Uterus (tissue), 4 donors: ENCODE measurements around the gene KCNF1. TPM values are rescaled to one million over a fixed set of nuclear protein-coding genes. Genes with fewer than 3 reads are reported as not detected.

Experiments used
- DNase-seq, 2 donors: peaks; one replicate each; pipeline ENCODE4 v3.0.0-alpha.2; 2019 to 2020
- H3K27ac ChIP-seq, 2 donors: fragments of 200-600 bp; sonication (generic); 1 replicate in 1 of 2; 2 replicates in 1 of 2; pipeline ENCODE4 v1.5.1; 2016 to 2018
- H3K27me3 ChIP-seq, 2 donors: fragments of 200-600 bp; sonication (generic); one replicate each; pipeline ENCODE4 v1.5.1; 2018 to 2019; ENCODE audit warnings: control low read depth in 1 of 2
- H3K36me3 ChIP-seq, 2 donors: fragments of 200-600 bp; sonication (generic); one replicate each; pipeline ENCODE4 v1.5.1; 2019; ENCODE audit warnings: control low read depth in 1 of 2
- H3K4me1 ChIP-seq, 2 donors: fragments of 200-600 bp; sonication (generic); one replicate each; pipeline ENCODE4 v1.5.1; 2018 to 2019; ENCODE audit warnings: control low read depth in 1 of 2
- H3K4me3 ChIP-seq, 2 donors: fragments of 200-600 bp; sonication (generic); 1 replicate in 1 of 2; 2 replicates in 1 of 2; pipeline ENCODE4 v1.5.1; 2018 to 2019; ENCODE audit warnings: mild to moderate bottlenecking in 1 of 2
- H3K9me3 ChIP-seq, 2 donors: fragments of 200-600 bp; sonication (generic); one replicate each; pipeline ENCODE4 v1.5.1; 2019; ENCODE audit warnings: control low read depth in 1 of 2
- POLR2A ChIP-seq, 2 donors: fragments of 450-650 bp; IDR thresholded peaks; one replicate each; pipeline ENCODE4 v1.6.1; 2016; ENCODE audit warnings: antibody characterized with exemption in 2 of 2, mild to moderate bottlenecking in 1 of 2, moderate library complexity in 1 of 2
- intact Hi-C: fragments of 100-400 bp; cut with DNase I; formaldehyde crosslinking; loops from one replicate; pipeline ENCODE4 v1.15.1; 2023; ENCODE audit warnings: low total_unique reads
- total RNA-seq, 4 donors: library from RNA; depleted of rRNA in 3 of 4; stranded (reverse); fragments of >200 nt in 3 of 4; gene quantifications; one replicate each; pipeline versions ENCODE4 v1.1.0 to v1.2.4, GENCODE V29; 2014 to 2023
- TF ChIP-seq, protein P1 (sequence below), 4 experiments: fragments of 200-600 bp in 2 of 4; fragments of 450-650 bp in 2 of 4; sonication (generic) in 2 of 4; IDR thresholded peaks; one replicate each; pipeline ENCODE4 v1.5.1; 2016 to 2019; ENCODE audit warnings: antibody characterized with exemption in 4 of 4, mild to moderate bottlenecking in 2 of 4, moderate library complexity in 1 of 4
- donor health status: DM: yes; HTN: yes; CAD: no.

KCNF1 gene
- total RNA-seq, 4 donors from 2014 or later, result 0.21 TPM; not detected in 3

DNA sequence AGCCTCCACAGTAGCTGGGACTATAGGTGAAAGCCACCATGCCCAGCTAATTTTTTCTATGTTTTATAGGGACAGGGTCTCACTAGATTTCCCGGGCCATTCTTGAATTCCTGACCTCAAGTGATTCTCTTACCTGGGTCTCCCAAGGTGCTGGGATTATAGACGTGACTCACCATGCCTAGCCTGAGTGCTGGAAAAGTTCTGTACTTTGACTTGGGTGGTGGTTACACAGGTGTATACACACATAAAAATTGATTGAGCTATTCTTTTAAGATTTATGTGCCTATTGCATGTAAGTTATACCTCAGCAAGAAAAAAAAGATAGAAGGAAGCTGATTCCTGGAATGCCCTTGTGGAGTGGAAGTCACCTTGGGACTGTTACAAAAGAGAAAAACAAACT, 34.8 kb upstream of the KCNF1 start:
- Histone ChIP-seq H3K36me3 (no peaks in the 10 kb centered on the region), H3K27me3 (no peaks in the 10 kb centered on the region), H3K27ac (no peak overlapping the region), H3K4me3 (no peak overlapping the region), H3K4me1 (no peaks in the 10 kb centered on the region), H3K9me3 (no peaks in the 10 kb centered on the region)
- intact Hi-C loops, result no loop called here
- no peak for DNase-seq
- TF ChIP-seq, protein P1, sequence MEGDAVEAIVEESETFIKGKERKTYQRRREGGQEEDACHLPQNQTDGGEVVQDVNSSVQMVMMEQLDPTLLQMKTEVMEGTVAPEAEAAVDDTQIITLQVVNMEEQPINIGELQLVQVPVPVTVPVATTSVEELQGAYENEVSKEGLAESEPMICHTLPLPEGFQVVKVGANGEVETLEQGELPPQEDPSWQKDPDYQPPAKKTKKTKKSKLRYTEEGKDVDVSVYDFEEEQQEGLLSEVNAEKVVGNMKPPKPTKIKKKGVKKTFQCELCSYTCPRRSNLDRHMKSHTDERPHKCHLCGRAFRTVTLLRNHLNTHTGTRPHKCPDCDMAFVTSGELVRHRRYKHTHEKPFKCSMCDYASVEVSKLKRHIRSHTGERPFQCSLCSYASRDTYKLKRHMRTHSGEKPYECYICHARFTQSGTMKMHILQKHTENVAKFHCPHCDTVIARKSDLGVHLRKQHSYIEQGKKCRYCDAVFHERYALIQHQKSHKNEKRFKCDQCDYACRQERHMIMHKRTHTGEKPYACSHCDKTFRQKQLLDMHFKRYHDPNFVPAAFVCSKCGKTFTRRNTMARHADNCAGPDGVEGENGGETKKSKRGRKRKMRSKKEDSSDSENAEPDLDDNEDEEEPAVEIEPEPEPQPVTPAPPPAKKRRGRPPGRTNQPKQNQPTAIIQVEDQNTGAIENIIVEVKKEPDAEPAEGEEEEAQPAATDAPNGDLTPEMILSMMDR (IDR thresholded peaks at IDR 0.05), result no peak
- TF ChIP-seq POLR2A (IDR thresholded peaks at IDR 0.05), result no peak

DNA sequence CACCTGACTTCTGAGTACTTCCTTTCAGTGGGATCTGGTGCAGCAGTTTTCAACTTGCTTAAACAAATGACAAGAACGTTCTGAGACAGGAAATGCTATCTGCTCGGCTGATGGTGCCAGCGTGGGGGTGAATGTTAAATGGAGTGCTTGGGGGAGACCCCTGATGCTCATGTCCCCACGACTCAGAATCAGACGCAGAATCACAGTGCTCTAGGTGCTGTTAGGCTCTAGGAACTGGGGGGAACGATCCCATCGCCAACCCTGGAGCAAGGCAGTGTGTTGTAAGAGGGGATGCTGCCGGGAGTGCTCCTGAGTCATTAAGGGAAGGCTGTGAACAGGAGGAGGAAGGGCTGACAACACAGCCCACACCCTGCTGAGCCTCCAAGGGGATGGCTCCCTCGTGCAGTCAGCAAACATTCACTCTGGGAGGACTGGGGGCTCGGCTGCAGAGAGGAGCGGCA, 34.1 kb upstream of the KCNF1 start:
- Histone ChIP-seq H3K4me1 (no peaks in the 10 kb centered on the region), H3K9me3 (no peaks in the 10 kb centered on the region), H3K36me3 (no peaks in the 10 kb centered on the region), H3K27ac (no peak overlapping the region), H3K27me3 (no peaks in the 10 kb centered on the region), H3K4me3 (no peak overlapping the region)
- TF ChIP-seq, protein P1 (IDR thresholded peaks at IDR 0.05), result no peak
- no peak for TF ChIP-seq POLR2A (IDR thresholded peaks at IDR 0.05)
- DNase-seq, result no peak
- intact Hi-C loops, result no loop called here

DNA sequence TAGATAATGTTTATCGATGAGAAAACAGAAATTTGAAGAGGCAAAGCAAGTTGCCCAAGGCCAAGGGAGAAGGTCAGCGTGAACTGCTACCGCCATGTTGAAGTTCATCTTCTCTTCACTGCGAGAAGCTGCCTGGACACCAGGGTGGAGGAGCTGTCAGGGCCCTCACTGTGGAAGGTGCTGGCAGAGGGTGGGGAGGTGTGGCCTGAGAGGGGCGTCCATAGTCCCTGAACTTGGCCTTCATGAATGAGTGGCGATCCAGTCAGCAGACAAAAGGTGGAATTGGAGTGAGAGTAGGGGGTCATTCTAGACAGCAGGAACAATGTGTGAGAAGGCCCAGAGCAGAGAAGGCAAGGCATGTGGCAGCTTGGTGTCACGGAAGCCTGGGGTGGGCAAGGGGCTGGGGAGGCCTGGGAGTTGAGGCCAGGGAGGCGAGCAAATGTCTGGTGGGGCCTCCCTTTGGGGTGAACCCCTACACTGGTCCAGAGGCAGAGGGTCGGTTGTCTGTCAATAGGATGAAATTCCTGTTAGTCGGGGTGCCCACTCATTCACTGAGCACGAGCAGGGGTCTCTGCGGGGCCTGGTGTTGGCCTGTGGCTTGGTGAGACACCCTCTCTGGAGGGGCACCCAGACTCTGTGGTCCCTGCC, 33.3 kb upstream of the KCNF1 start:
- Histone ChIP-seq H3K4me1 (no peaks in the 10 kb centered on the region), H3K27me3 (no peaks in the 10 kb centered on the region), H3K9me3 (no peaks in the 10 kb centered on the region), H3K36me3 (no peaks in the 10 kb centered on the region), H3K4me3 (no peak overlapping the region), H3K27ac (no peak overlapping the region)
- DNase-seq, result no peak
- TF ChIP-seq, protein P1 (IDR thresholded peaks at IDR 0.05), result no peak
- no peak for TF ChIP-seq POLR2A (IDR thresholded peaks at IDR 0.05)
- intact Hi-C loops, result no loop called here

DNA sequence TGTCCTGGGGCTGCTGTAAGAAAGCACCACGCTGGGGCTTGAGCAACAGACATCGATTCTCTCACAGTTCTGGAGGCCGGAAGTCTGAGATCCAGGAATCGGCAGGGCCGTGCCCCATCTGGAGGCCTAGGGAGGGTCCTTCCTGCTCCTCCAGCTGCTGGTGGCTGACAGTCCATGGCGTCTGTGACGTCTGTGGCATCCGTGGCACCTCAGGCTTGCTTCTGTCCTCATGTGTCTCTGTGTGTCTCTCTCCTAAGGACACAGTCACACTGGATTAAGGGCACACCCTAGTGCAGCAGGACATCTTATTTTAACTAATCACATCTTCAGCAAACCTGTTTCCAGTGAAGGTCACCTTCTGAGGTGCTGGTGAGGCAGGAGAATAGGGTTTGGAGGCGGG, 32.6 kb upstream of the KCNF1 start:
- H3K4me1 ChIP-seq, result no peaks in the 10 kb centered on the region
- intact Hi-C loops, result no loop called here
- no peaks in the 10 kb centered on the region for H3K27me3 ChIP-seq
- no peaks in the 10 kb centered on the region for H3K9me3 ChIP-seq
- no peaks in the 10 kb centered on the region for H3K36me3 ChIP-seq
- DNase-seq, result no peak
- no peak overlapping the region for H3K27ac ChIP-seq
- TF ChIP-seq, protein P1 (IDR thresholded peaks at IDR 0.05), result no peak
- no peak overlapping the region for H3K4me3 ChIP-seq

DNA sequence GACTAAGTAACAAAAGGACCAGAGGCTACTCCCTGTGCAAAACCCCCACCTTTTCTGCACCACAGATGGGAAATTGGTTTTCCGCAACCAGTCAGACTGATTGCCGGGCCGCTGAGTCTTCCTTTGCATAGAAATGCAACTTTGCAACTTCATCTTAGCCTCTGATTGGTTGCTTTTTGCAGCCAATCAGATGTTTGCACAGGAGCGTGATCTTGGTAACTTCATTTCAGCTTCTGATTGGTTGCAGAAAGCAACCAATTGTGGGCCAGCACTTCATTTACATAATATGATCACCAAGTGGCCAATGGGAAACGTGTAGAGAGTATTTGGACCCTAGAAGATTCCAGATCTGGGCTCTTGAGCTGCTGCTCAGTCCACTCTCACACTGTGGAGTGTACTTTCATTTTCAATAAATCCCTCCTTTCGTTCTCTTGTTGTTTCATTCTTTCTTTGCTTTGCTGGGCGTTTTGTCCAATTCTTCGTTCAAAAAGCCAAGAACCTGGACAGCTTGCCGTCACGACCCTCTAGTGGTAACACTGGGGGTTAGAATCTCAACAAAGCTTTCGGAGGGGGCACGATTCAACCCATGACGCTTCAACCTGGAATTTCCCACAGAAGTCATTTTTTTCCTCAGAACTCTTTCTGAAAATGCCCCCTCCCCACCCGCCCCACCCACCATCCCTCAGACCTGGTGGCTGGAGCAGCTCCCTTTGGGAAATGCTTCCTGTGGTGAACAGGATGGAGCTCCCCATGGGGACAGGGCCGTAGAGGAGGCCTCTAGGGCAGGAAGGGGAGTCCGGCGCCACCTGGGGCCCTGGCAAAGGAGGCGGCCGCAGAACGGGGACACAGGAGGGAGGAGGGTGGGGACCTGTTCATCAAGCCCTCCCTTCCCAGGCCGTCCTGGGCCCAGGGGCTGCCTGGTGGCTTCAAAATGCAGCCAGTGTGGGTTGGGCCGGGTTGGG, 31.8 kb upstream of the KCNF1 start:
- intact Hi-C loops, result no loop called here
- Histone ChIP-seq H3K27me3 (no peaks in the 10 kb centered on the region), H3K9me3 (no peaks in the 10 kb centered on the region), H3K4me1 (no peaks in the 10 kb centered on the region), H3K27ac (no peak overlapping the region), H3K4me3 (no peak overlapping the region), H3K36me3 (no peaks in the 10 kb centered on the region)
- DNase-seq, result no peak
- TF ChIP-seq POLR2A (IDR thresholded peaks at IDR 0.05), result no peak
- TF ChIP-seq, protein P1 (IDR thresholded peaks at IDR 0.05), result no peak
